Heart left ventricle (tissue), 16 donors: ENCODE results near the gene LEPR. TPM values are rescaled to one million over a fixed set of nuclear protein-coding genes. Genes with fewer than 3 reads are reported as not detected.

ENCODE experiments used
- ATAC-seq, 4 donors: fragments of 200-7000 bp; cut with Tn5 transposase; one replicate each; pipeline ENCODE4 v1.9.1; 2020 to 2022; ENCODE audit warnings: moderate library complexity in 4 of 4, mild to moderate bottlenecking in 3 of 4, moderate number of reproducible peaks in 1 of 4
- DNase-seq, 5 donors: peaks; one replicate each; pipeline ENCODE4 v3.0.0-alpha.2; 2020
- H3K27ac ChIP-seq, 12 donors: fragments of 200-600 bp; sonication (generic) in 4 of 12; one replicate each; pipeline versions ENCODE4 v1.5.0 to v1.8.0; 2016 to 2022; ENCODE audit warnings: mild to moderate bottlenecking in 2 of 12
- H3K27me3 ChIP-seq, 9 donors: fragments of 200-600 bp; sonication (generic) in 2 of 9; one replicate each; pipeline versions ENCODE4 v1.5.1 to v1.8.0; 2016 to 2022; ENCODE audit warnings: mild to moderate bottlenecking in 3 of 9
- H3K36me3 ChIP-seq, 9 donors: fragments of 200-600 bp; sonication (generic) in 2 of 9; one replicate each; pipeline versions ENCODE4 v1.5.0 to v1.8.0; 2018 to 2022; ENCODE audit warnings: mild to moderate bottlenecking in 2 of 9
- H3K4me1 ChIP-seq, 12 donors: fragments of 200-600 bp; sonication (generic) in 4 of 12; one replicate each; pipeline versions ENCODE4 v1.5.0 to v1.8.0; 2016 to 2022; ENCODE audit warnings: mild to moderate bottlenecking in 3 of 12
- H3K4me3 ChIP-seq, 12 donors: fragments of 200-600 bp; sonication (generic) in 4 of 12; one replicate each; pipeline versions ENCODE4 v1.5.0 to v1.8.0; 2017 to 2022; ENCODE audit warnings: mild to moderate bottlenecking in 9 of 12, moderate library complexity in 4 of 12
- H3K9me3 ChIP-seq, 12 donors: fragments of 200-600 bp; sonication (generic) in 4 of 12; one replicate each; pipeline versions ENCODE4 v1.5.0 to v1.8.0; 2016 to 2022; ENCODE audit warnings: mild to moderate bottlenecking in 1 of 12
- CTCF ChIP-seq, 12 donors: fragments of 200-600 bp; sonication (generic) in 4 of 12; IDR thresholded peaks; one replicate each; pipeline versions ENCODE4 v1.5.0 to v1.8.0; 2018 to 2022; ENCODE audit warnings: antibody characterized with exemption in 12 of 12, mild to moderate bottlenecking in 5 of 12
- POLR2A ChIP-seq, 2 donors: fragments of 450-650 bp; IDR thresholded peaks; one replicate each; pipeline ENCODE4 v1.6.1; 2017; ENCODE audit warnings: antibody characterized with exemption in 2 of 2, mild to moderate bottlenecking in 2 of 2, moderate library complexity in 2 of 2
- WGBS, 4 donors: extraction: QIAGEN DNeasy Blood & Tissue Kit in 2 of 4; methylation state at CpG; one replicate each; pipeline versions ENCODE4 v1.1.5 to v1.1.7; 2013 to 2018; 5-methylcytosine and 5-hydroxymethylcytosine counted together
- intact Hi-C, 10 donors: fragments of 100-400 bp; cut with DNase I; formaldehyde crosslinking; loops; one replicate each; pipeline versions ENCODE4 v1.11.1 to v1.14.2; 2022
- polyA plus RNA-seq, 2 donors: library from polyadenylated mRNA; stranded (reverse); fragments of 200-250 nt; gene quantifications; one replicate each; pipeline ENCODE4 v1.2.3, GENCODE V29; 2013
- total RNA-seq, 9 donors: library from RNA; depleted of rRNA in 2 of 9; stranded (reverse); fragments of >200 nt in 2 of 9; fragmentation: NEBNext Ultra II Directional in 3 of 9; extraction: Animal tissue kit (Norgen Biotek cat#: 25700) in 3 of 9; gene quantifications; one replicate each; pipeline versions ENCODE4 v1.1.0 to v1.2.4, GENCODE V29; 2016 to 2023
- donor health status: ischemic (EF 13 %, LVEDD 7.1; RV severe dilation, severe dysfunction).
- donor health status: healthy with polysubstance abuse.
- donor health status: DM: no; HTN: yes; CAD: no.
- donor health status: DM: no; HTN: no; CAD: no.
- donor health status: ischemic (EF 25% LVEDD 6.9; RV normal size, moderate dysfunction).
- donor health status: ischemic (EF 25% LVEDD 5.7; RV mildly dilated, moderate dysfunction).
- donor health status: healthy.
- donor health status: DM: yes; HTN: yes; CAD: no.
- donor health status: ischemic (EF 35%, LVEDD 5.7; RV mildly dilated, moderate dysfunction).
- donor health status: nonischemic (EF 11% LVEDD 7.7; RV severe dilation, severe dysfunction).
- donor health status: DM: yes; HTN: yes; CAD: no.
- donor health status: PGD.
- donor health status: ischemic (EF 29% LVEDD 5.4; RV normal size, mild dysfunction).
- donor health status: nonischemic (EF 23%, LVEDD 6.1; RV moderate dilation, normal function).

LEPR gene
- total and polyA plus RNA-seq, 11 donors: 1.5 to 11.6 (median 5.0) TPM

- intact Hi-C loops: loop anchor here in 1 of 10 donors (10.0 kb wide), 1 partner anchor 145 kb away; no protein-coding TSS in a partner anchor
- Histone ChIP-seq H3K4me1 (no peaks in the 10 kb centered on the region), H3K27ac (no peak overlapping the region), H3K36me3 (peaks cover 0 to 27% (median 4%) of the 10 kb centered on the region in 9 donors), H3K4me3 (no peak overlapping the region), H3K9me3 (no peaks in the 10 kb centered on the region), H3K27me3 (no peaks in the 10 kb centered on the region)
- TF ChIP-seq POLR2A (IDR thresholded peaks at IDR 0.05): no peak
- no peak for TF ChIP-seq CTCF (IDR thresholded peaks at IDR 0.05)
- DNase-seq (no peak), ATAC-seq (no peak)
- 95 to 96% (median 96%) methylated on average over 4 of the region's 4 CpGs for WGBS, 4 donors
Observed at GRCh38 chr1:65409816-65410326, 10.6 kb upstream of the LEPR start.

GRCh38 chr1:65412256-65412983 lies 8.0 kb upstream of the LEPR start:
- 80 to 89% (median 87%) methylated on average over 4 of the region's 4 CpGs for WGBS, 4 donors
- Histone ChIP-seq H3K9me3 (no peaks in the 10 kb centered on the region), H3K36me3 (peaks cover 0 to 27% (median 0%) of the 10 kb centered on the region in 9 donors), H3K4me3 (no peak overlapping the region), H3K27ac (no peak overlapping the region), H3K4me1 (no peaks in the 10 kb centered on the region), H3K27me3 (no peaks in the 10 kb centered on the region)
- TF ChIP-seq POLR2A (IDR thresholded peaks at IDR 0.05): no peak
- TF ChIP-seq CTCF (IDR thresholded peaks at IDR 0.05): no peak
- ATAC-seq (no peak), DNase-seq (no peak)
- intact Hi-C loops: loop anchor here in 1 of 10 donors (10.0 kb wide), 1 partner anchor 148 kb away; no protein-coding TSS in a partner anchor

GRCh38 chr1:65412984-65413375 lies 7.5 kb upstream of the LEPR start:
- intact Hi-C loops: loop anchor here in 1 of 10 donors (10.0 kb wide), 1 partner anchor 148 kb away; no protein-coding TSS in a partner anchor

More at GRCh38 chr1:65412984-65413375, 7.5 kb upstream of the LEPR start:
- no peak overlapping the region for H3K27ac ChIP-seq
- H3K27me3 ChIP-seq: no peaks in the 10 kb centered on the region
- 92 to 97% (median 94%) methylated on average over 3 of the region's 3 CpGs for WGBS, 4 donors
- DNase-seq (no peak), ATAC-seq (no peak)
- no peaks in the 10 kb centered on the region for H3K4me1 ChIP-seq
- no peak overlapping the region for H3K4me3 ChIP-seq
- H3K9me3 ChIP-seq: no peaks in the 10 kb centered on the region
- no peak for TF ChIP-seq CTCF (IDR thresholded peaks at IDR 0.05)
- TF ChIP-seq POLR2A (IDR thresholded peaks at IDR 0.05): no peak
- peaks cover 0 to 22% (median 0%) of the 10 kb centered on the region in 9 donors for H3K36me3 ChIP-seq
